K562 (cell line): ENCODE results near the gene GMIP.

ENCODE experiments used
- CBFB ChIP-seq: sonication (generic); formaldehyde crosslinking; IDR thresholded peaks from 2 replicates; pipeline ENCODE4 v1.4.0; 2020; ENCODE audit warnings: mild to moderate bottlenecking, missing genetic modification reagents
- CHD2 ChIP-seq: IDR thresholded peaks from 2 replicates; pipeline ENCODE4 v1.6.1; 2011; ENCODE audit warnings: low read depth, low read length
- EP300 ChIP-seq: IDR thresholded peaks from 2 replicates; pipeline ENCODE4 v1.6.1; 2012; ENCODE audit warnings: low read length, improper control_type of control experiment
- MED1 ChIP-seq: sonication (generic); formaldehyde crosslinking; IDR thresholded peaks from 2 replicates; pipeline ENCODE4 v1.8.1; 2023; ENCODE audit warnings: missing genetic modification reagents, borderline replicate concordance
- NCOA1 ChIP-seq: fragments of 450-650 bp; IDR thresholded peaks from 2 replicates; pipeline ENCODE4 v1.6.1; 2016; ENCODE audit warnings: low read depth
- TF ChIP-seq, protein P1 (sequence below), 3 experiments: IDR thresholded peaks in 2 of 3; conservative IDR thresholded peaks in 1 of 3; 2 replicates each; pipeline ENCODE4 v1.5.1; 2011 to 2012; ENCODE audit warnings: low read length in 3 of 3, mild to moderate bottlenecking in 3 of 3, control low read depth in 2 of 3, improper control_type of control experiment in 1 of 3, inconsistent platforms in 1 of 3, low read depth in 1 of 3, mixed read lengths in 1 of 3, moderate library complexity in 1 of 3; ENCODE audit not compliant: insufficient read depth in 2 of 3

DNA sequence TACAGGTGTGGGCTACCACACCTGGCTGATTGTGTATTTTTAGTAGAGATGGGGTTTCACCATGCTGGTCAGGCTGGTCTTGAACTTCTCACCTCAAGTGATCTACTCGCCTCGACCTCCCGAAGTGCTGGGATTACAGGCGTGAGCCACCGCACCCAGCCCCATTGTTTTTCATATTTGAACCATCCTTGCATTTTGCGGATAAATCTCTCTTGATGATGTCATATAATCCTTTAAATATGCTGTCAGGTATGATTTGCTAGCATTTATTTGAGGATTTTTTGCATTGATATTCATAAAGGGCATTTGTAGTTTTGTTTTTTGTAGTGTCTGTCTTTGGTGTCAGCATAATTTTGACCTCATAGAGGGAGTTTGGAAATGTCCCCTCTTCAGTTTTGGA, 30.9 kb upstream of the GMIP start:
- TF ChIP-seq EP300 (no peak), MED1 (CRISPR knock-in tag) (no peak), NCOA1 (no peak), CHD2 (no peak), CBFB (CRISPR knock-in tag) (no peak)
- TF ChIP-seq, protein P1, sequence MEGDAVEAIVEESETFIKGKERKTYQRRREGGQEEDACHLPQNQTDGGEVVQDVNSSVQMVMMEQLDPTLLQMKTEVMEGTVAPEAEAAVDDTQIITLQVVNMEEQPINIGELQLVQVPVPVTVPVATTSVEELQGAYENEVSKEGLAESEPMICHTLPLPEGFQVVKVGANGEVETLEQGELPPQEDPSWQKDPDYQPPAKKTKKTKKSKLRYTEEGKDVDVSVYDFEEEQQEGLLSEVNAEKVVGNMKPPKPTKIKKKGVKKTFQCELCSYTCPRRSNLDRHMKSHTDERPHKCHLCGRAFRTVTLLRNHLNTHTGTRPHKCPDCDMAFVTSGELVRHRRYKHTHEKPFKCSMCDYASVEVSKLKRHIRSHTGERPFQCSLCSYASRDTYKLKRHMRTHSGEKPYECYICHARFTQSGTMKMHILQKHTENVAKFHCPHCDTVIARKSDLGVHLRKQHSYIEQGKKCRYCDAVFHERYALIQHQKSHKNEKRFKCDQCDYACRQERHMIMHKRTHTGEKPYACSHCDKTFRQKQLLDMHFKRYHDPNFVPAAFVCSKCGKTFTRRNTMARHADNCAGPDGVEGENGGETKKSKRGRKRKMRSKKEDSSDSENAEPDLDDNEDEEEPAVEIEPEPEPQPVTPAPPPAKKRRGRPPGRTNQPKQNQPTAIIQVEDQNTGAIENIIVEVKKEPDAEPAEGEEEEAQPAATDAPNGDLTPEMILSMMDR (IDR thresholded peaks at IDR 0.05 in 2 of 3, conservative IDR thresholded peaks at IDR 0.05 in 1 of 3; ENCODE audit: insufficient read depth in 2 of 3, low read depth in 1 of 3, low read length in 3 of 3), result no peak
